HG02943 (cell line): ENCODE results near the gene HSPBP1.

Source experiments
- ATAC-seq: cut with Tn5 transposase; IDR thresholded peaks from one replicate; pipeline ENCODE4 v1.9.1; 2021; ENCODE audit warnings: mild to moderate bottlenecking, low read depth, moderate library complexity; ENCODE audit not compliant: unreplicated experiment

The HSPBP1 gene

DNA sequence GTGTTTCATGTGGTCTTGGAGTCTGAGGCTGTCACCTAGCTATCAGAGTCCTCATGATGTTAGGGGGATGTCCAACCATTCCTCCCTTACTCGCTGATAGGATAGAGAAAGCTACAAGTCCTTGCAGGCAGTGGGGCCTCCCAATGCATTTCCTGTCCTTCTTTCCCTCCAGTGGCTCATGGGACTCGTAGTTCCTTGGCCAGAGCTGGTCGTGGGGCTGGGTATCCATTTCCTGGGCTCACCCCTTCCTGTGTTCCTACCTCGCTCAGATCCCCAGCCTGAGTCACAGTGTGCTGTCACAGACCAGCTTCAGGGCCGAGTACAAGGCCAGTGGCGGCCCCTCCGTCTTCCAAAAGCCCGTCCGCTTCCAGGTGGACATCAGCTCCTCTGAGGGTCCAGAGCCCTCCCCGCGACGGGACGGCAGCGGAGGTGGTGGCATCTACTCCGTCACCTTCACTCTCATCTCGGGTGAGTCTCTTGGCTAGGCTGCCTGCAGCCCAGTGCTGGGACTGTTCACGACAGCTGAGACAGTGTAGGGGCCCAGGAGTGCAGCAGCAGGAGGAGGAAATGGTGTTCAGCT lies 26.2 kb upstream of the HSPBP1 start:
- ATAC-seq, result no peak

DNA sequence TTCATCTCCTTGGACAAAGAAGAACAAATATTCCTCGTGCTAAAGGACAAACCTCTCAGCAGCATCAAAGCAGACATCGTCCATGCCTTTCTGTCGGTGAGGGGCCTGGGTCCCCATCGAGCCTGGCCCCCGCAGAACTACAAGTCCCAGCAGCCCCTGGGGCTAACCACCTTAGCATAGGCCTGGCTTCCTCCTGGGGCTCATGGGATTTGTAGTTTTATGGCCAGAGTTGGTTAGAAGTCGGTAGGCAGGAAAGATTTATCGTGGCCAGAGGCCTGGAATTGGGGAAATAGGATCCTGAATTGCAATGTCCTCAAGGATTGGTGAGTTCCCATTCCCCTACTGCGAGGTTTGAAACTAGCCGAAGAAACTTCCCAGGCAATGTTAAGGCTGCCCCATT lies 25.6 kb upstream of the HSPBP1 start:
- ATAC-seq, result no peak

- ATAC-seq, result no peak
Measured at GRCh38 chr19:55304980-55305379, 25.1 kb upstream of the HSPBP1 start.

DNA sequence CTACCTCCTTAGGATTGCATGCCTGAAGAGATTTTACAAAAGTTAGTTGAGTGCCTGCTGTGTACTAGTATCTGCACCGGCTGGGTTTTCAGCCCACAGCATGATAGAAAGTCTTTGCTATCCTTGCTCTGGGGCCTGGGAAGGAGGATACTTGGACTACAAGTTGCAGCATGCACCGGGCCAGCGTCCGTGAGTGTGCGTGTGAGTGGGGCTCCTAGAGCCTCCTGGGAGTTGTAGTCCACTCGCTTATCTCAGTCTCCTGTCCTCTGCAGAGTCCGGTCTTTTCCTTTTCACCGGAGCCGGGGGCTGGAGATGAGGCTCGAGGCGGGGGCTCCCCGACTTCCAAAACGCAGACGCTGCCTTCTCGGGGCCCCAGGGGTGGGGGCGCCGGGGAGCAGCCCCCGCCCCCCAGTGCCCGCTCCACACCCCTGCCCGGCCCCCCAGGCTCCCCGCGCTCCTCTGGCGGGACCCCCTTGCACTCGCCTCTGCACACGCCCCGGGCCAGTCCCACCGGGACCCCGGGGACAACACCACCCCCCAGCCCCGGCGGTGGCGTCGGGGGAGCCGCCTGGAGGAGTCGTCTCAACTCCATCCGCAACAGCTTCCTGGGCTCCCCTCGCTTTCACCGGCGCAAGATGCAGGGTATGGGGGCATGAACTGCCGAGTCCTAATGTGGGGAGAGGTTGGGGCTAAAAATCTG lies 24.5 kb upstream of the HSPBP1 start:
- ATAC-seq, result no peak

GRCh38 chr19:55303477-55303876 lies 23.6 kb upstream of the HSPBP1 start:
- no peak for ATAC-seq

DNA sequence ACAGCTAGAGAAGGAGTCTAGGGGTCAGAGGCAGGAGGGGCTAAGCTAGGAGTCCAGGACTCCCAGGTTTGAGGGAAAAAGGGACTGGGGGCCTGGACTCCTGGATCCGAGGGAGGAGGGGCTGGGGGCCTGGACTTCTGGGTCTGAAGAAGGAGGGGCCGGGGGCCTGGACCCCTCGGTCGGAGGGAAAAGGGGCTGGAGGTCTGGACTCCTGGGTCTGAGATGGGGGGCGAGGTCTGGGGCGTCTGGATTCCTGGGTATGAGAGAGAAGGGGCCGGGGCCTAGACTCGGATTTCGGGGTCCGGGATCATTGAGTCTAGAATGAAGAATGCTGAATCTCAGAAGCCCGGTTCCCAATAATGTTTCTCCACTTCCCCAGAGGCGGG lies 22.4 kb upstream of the HSPBP1 start:
- ATAC-seq, result no peak

DNA sequence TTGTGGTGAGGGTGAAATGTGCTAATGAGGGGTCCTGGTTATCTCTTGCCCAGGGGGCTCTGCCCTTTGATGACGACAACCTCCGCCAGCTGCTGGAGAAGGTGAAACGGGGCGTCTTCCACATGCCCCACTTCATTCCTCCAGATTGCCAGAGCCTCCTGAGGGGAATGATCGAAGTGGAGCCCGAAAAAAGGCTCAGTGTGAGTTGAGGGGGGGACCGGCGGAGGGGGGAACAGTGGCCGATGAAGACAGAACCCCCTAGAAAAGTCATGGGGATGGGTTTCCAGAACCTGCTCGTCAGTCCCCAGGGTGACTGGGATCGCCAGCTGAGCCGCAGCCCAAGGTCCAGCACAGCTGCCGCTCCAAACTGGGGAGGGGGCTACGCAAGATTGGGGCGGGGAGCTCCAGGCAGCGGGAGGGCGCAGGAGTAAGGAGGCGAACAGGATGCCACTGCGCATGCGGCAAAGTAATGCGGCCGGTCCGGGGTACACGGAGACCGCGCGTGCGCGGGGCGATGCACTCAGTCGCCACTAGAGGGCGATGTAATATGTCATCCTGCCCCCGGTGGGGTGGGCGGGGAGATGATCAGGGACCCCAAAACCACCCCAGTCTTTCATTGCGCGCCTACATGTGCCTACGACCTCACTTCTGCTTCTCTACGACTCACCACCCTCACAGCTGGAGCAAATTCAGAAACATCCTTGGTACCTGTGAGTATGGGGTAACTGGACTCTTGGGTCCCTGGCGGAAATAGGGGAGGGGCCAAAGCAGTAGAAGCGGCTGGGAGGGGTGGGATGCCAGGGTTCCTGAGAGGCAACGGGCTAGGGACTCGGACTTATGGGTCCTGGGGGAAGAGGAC lies 21.8 kb upstream of the HSPBP1 start:
- no peak for ATAC-seq

GRCh38 chr19:55300886-55301458 lies 21.1 kb upstream of the HSPBP1 start:
- no peak for ATAC-seq

DNA sequence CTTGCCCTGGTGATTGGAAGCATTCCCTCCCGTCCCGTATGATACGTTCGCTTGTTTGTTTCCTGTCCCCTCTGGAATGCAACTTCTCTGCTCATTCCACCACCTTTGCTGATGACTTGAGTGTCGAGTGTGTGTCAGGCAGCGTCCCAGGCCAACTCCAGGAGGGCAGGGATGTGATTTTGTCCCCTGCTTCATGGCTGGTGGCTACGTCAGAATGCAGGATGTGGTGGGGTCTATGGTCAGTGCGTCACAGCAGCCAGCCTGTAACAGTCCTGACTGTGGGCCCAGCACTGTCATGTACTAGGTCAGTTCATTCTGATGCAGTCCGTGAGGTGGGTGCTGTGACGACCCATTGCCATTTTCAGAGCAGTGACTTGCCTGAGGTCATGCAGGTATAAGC lies 20.1 kb upstream of the HSPBP1 start:
- no peak for ATAC-seq

DNA sequence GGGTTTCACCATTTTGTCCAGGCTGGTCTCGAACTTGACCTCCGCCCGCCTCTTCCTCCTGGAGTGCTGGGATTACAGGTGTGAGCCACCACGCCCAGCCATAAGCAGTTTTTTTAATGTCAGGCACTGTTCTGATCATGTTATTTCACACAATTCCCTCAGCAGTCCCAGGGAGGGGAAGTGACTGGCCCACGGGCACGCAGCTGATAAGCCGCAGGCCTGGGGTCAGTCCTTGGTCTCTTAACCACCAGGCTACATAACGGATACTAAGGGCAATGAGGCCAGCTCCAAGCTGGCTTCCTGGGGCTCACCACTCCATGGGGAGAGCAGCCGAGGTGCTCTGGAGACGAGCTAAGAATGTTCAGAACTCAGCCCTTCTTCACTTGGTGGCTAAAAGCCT lies 17.4 kb upstream of the HSPBP1 start:
- no peak for ATAC-seq

DNA sequence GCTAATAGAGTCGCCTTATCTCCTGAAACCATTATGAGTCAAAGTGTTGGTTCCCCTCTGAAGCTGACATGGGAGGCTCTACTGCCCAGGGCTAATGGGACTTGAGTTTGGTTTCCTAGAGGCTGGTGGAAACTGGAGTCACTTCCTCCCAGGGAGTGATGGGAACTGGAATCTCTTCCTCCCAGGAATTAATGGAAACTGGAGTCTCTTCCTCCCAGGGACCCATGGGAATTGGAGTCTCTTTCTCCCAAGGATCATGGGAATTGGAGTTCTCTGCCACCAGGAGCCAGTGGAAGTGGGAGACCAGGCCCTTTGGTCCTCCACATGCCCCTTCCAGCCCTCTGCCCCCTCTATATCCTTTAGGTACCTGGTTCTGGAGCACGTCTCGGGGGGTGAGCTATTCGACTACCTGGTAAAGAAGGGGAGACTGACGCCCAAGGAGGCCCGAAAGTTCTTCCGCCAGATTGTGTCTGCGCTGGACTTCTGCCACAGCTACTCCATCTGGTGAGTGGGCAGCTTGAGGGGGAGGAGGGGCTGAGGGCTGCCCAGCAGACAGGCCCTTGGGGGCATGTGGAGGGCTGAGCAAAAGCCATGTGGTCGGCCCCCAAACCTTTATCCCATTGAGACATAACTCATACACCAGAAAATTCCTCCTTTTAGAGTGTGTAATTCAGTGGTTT lies 9.3 kb upstream of the HSPBP1 start:
- ATAC-seq, result no peak

GRCh38 chr19:55287361-55288079 lies 7.6 kb upstream of the HSPBP1 start:
- ATAC-seq, result no peak

DNA sequence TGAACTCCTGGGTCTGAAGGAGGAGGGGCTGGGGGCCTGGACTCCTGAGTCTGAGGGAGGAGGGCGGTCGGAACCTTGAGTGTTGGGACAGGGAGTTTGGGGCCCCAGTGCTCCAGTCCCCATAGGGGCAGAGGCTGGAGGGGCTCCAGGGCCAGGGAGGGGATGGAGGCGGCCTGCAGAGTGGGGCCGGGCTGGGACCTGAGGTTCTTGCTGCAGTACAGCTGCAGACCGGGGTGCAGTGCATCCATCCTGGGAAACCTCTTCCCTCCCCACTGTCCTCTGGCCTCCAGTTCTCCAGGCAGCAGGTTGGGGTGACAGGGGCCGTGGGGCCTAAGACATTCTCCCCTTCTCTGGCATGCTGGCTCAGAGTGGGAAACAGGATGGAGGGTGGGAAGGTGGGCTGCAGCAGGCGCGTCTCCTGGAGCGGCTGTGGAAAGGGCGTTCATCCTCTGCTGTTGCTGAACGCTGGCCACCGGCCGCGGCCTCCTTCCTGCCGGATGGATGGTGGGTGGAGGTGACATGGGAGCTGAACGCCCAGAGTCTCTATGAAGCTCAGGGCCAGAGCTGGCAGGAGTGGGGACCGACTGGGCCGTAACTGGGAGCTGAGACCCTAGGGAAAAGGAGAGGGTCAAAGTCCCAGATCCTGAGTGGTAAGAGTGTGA lies 5.5 kb upstream of the HSPBP1 start:
- no peak for ATAC-seq

GRCh38 chr19:55284405-55285058 lies 4.6 kb upstream of the HSPBP1 start:
- no peak for ATAC-seq

GRCh38 chr19:55283548-55284377 lies 3.9 kb upstream of the HSPBP1 start, which contains the start of gene BRSK1:
Gene BRSK1 (plus strand): TSS chr19:55283997. CDS start chr19:55284443, 446 bp downstream.
- ATAC-seq, result no peak

GRCh38 chr19:55279340-55279739 lies 570 bp downstream of the HSPBP1 start:
- ATAC-seq, result no peak

GRCh38 chr19:55278391-55279135 lies 1.3 kb downstream of the HSPBP1 start:
- ATAC-seq, result no peak
